NK-92 treated with Interleukin-12 subunit alpha and Interleukin-12 subunit beta, amount 100 ng/mL, for 24 hours (cell line): Measurements from ENCODE around the gene TPBG.

ENCODE experiments used
- DNase-seq: peaks from one replicate; lab custom pipeline; 2025; lab: John Stamatoyannopoulos, UW

The TPBG gene, protein sequence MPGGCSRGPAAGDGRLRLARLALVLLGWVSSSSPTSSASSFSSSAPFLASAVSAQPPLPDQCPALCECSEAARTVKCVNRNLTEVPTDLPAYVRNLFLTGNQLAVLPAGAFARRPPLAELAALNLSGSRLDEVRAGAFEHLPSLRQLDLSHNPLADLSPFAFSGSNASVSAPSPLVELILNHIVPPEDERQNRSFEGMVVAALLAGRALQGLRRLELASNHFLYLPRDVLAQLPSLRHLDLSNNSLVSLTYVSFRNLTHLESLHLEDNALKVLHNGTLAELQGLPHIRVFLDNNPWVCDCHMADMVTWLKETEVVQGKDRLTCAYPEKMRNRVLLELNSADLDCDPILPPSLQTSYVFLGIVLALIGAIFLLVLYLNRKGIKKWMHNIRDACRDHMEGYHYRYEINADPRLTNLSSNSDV

DNA sequence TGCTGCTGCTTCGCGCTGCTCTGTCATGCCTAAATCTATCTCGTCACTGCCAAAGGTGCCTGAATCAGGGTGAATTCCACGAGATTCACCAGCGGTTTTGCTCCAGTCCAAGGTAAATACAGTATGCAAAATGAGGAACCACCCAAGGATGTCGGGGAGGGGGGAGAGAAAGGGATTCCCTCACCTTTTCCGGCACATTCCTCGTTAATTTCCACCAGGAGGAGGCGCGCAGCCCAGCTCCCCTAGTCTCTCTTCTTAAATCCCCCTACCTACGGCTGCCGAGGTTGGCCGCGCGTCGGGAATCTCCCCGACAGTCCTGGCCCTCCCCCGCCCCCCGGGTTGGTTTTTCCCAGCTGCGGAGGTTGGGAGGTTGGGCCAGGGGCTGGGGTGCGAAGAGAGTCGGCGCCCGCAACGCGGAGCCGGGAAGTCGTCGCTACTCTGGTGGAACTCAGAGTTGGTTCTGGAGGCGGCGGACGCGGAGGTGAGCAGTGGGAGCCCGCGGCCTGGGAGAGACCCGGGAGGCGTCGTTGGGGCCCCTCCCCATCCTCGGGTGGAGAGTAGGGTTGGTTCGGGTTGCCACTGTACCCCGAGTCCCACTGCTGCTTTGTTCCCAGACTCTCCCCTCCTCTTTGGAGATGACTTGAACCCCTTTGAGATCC is at the start of gene TPBG:
Gene TPBG (plus strand): TSS at position 390 of the 659 bp plus-strand sequence. CDS start 1,145 bp downstream, outside the sequence.
- DNase-seq = no peak

GRCh38 chr6:82322386-82322785 is 41.2 kb upstream of the TPBG start:
- DNase-seq = no peak

- DNase-seq = no peak
Measured at GRCh38 chr6:82329766-82330165, 33.9 kb upstream of the TPBG start.

- no peak for DNase-seq
Measured at GRCh38 chr6:82330171-82330804, 33.3 kb upstream of the TPBG start.

GRCh38 chr6:82331031-82331773 is 32.4 kb upstream of the TPBG start:
- DNase-seq = no peak

- no peak for DNase-seq
Measured at GRCh38 chr6:82333781-82334180, 29.8 kb upstream of the TPBG start.

DNA sequence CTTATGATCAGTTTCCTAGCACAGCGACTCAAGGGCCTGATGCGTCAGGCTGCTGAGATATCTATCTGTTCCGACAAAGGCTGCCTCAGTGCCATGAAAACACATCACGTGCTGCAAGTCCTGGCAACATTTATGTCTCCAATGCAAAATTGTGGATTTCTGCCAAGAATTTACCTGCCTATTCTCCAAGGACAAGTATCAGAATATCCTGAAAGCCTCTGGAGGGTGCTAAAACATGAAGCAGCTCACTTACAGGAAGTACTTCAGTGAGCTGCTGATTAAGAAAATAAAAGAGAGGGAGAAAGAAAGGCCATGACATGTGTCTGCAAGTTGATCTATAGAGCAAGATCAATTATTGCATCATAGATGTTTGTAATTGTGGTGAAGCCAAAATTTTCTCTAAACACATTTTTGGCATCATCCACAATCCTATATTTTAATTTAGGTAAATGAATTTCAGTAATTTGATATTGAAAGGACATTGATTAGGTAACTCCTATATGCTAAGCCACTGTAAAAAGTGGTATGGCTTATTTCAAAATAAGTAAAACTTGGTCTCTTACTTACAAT is 25.8 kb upstream of the TPBG start:
- no peak for DNase-seq

DNA sequence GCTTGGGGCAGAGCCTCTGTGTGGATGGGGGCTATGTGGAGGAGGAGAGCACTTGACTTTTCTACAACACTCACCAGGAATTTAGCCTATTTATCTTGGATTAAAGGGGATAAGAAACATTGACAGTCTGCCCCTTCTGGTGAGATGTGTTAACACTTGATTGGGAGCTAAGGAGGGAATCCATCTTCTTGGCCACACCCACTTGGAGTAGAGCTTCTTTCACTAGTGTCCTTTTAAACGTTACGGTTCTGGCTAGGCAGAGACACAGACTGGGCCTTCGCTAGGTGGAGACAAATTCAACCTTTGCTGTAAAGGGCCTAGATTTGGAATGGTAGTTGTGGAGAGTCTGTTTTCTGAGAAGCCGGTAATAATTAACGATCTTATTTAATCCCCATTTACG is 15.5 kb upstream of the TPBG start:
- no peak for DNase-seq

- no peak for DNase-seq
Measured at GRCh38 chr6:82353848-82354247, 9.8 kb upstream of the TPBG start.

DNA sequence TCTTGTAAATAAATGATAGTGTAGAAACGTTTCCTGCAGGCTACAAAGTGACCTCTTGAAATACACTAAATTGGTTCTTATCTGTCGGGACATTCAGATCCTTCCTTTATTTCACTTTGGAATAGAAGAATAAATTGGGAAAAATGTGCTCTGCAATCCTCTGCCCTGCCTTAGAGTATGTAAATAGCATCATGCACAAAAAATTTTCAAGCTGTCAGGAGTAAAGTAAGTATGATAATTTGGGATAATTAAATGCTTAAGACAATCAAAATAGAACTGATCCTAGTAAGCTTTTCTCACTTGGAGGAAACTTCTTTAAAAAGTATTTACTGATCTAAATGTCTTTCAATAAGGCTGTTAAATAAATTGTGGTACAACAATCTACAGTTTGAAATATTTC is 3.1 kb upstream of the TPBG start:
- no peak for DNase-seq

DNA sequence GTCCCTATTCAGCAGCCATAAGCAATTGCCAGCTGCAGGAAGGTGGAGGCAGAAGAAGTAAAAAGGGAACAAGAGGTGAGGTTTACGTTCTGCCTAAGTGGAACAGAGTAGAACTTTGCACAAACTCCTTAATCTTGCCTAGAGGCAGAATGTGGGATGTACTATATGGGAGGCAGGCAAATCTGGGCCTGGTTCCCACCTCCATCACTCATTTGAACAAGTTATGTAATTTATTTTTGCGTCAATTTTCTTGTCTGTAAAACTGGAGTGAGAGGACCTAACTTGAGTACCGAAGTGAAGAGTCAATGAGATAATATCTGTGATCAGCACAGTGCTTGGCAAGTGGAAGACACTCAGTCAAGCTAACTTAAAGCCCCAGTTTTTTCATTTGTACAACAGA is 2.0 kb upstream of the TPBG start:
- no peak for DNase-seq

- no peak for DNase-seq
Measured at GRCh38 chr6:82362144-82362543, 1.5 kb upstream of the TPBG start.

GRCh38 chr6:82362878-82363427 is 664 bp upstream of the TPBG start:
- no peak for DNase-seq

- DNase-seq = no peak
Measured at GRCh38 chr6:82364087-82365015, 734 bp downstream of the TPBG start.

- no peak for DNase-seq
Measured at GRCh38 chr6:82365016-82365795, 1.6 kb downstream of the TPBG start.

GRCh38 chr6:82367704-82368103 is 4.1 kb downstream of the TPBG start:
- DNase-seq = no peak

DNA sequence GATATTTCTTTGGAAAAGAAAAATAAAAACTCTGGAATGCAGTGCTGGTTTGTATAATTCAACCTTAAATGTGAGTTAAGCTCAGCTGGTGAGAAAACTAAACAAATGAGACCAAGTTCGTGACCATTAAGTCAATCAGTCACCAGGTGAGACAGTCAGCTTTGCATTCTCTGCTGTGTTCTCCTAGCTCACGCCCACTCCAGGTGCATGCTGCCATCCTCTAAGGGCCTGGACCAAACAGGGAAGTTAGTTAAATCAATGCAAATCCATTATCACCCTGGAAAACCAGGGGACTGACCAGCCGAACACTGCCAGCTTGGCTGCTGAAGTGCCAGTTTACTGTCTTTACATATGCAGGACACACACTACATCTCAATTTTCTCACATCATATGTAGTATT is 7.2 kb downstream of the TPBG start:
- no peak for DNase-seq

- no peak for DNase-seq
Measured at GRCh38 chr6:82371799-82372546, 8.4 kb downstream of the TPBG start.

DNA sequence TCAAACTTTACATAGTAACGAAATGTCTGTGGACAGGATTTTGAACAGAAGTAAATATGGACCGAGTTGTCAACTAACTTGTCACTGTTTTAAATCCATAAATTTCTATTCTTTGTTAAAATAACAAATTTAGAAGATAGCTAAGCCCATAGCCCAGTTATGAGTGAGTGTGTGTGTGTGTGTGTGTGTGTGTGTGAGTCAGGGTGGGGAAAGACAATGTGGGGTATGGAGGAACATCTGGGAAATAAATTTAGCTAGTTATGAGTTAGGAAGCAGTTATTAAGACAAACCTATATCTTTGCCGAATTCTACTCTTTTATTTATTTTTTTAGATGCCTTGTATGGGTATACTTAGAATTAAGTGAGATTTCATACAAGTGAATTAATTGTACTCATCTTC is 9.0 kb downstream of the TPBG start:
- DNase-seq = no peak
